NCI-H345 treated with DMSO at 0.1 percent for 48 hours (cell line): Measurements from ENCODE around the gene ATG2A.

Experiments used
- DNase-seq: peaks from one replicate; lab custom pipeline; 2025; ENCODE audit not compliant: unreplicated experiment; lab: John Stamatoyannopoulos, UW

The ATG2A gene

GRCh38 chr11:64916775-64917662 lies at the start of gene ATG2A:
Gene ATG2A, minus strand, starts transcription at chr11:64917209. Its CDS starts 74 bp downstream, at chr11:64917135.
- peak; percentile 98 for DNase-seq

- no peak for DNase-seq
Observed at GRCh38 chr11:64963072-64963631, 46.1 kb upstream of the ATG2A start.

GRCh38 chr11:64960719-64961118 lies 43.7 kb upstream of the ATG2A start:
- no peak for DNase-seq

DNA sequence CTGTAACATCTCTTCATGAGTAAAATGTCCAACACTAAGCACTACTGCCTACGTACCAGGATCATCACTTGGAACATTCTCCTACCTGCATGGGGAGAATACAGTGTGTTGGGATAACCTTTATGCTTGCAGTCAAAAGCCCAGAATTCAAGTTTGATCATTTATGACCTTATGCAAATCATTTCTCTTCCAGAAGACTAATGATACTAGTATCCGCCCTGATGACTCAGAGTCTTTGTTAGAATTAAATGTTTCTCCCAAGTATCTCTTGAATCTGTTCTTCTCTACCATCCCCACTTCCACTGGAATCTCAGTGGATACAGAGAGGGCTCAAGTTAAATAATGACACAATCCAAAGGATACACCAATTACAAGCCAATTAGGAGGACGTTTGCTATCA lies 42.5 kb upstream of the ATG2A start:
- no peak for DNase-seq

GRCh38 chr11:64954201-64954600 lies 37.2 kb upstream of the ATG2A start:
- no peak for DNase-seq

DNA sequence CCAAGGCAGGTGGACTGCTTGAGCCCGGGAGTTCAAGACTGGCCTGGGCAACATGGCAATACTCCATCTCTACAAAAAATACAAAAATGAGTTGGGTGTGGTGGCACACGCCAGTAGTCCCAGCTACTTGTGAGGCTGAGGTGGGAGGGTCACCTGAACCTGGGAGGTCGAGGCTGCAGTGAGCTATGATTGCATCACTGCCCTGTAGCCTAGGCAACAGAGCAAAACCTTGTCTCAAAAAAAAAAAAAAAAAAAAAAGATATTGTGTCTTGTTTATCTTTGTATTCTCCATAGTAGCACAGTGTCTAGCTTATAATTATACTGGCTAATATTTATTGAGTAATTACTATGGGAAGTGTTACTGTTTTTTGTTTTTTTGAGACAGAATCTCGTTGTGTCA lies 34.5 kb upstream of the ATG2A start:
- no peak for DNase-seq

- DNase-seq, result no peak
Observed at GRCh38 chr11:64947208-64947814, 30.3 kb upstream of the ATG2A start.

GRCh38 chr11:64936539-64936938 lies 19.5 kb upstream of the ATG2A start:
- no peak for DNase-seq

- DNase-seq, result peak; percentile 47
Observed at GRCh38 chr11:64935359-64936081, 18.5 kb upstream of the ATG2A start, which contains the start of gene GPHA2. Gene GPHA2, minus strand, starts transcription at chr11:64935893. Its CDS starts 433 bp downstream, at chr11:64935460.

GRCh38 chr11:64934682-64935358 lies 17.8 kb upstream of the ATG2A start:
- no peak for DNase-seq

GRCh38 chr11:64933935-64934681 lies 17.1 kb upstream of the ATG2A start:
- no peak for DNase-seq

GRCh38 chr11:64933213-64933934 lies 16.4 kb upstream of the ATG2A start:
- no peak for DNase-seq

- no peak for DNase-seq
Observed at GRCh38 chr11:64932324-64932723, 15.3 kb upstream of the ATG2A start.

GRCh38 chr11:64931290-64931689 lies 14.3 kb upstream of the ATG2A start:
- no peak for DNase-seq

DNA sequence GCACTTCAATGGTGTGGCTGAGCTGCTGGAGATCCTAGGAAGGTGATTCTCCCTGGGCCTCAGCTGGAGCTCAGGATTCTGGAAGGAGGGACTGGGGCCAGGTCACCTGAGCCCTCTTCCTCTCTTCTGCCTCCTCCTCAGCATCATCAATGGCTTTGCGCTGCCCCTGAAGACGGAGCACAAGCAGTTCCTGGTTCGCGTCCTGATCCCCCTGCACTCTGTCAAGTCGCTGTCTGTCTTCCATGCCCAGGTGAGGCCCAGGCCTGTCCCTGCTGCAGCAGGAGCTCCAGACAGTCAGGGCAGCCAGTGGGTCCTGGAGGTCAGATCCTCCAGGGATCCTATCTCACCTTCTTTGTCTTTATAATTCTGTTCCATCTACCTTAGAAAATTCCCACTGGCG lies 13.3 kb upstream of the ATG2A start:
- no peak for DNase-seq

- no peak for DNase-seq
Observed at GRCh38 chr11:64929625-64930024, 12.6 kb upstream of the ATG2A start.

- DNase-seq, result no peak
Observed at GRCh38 chr11:64928957-64929356, 11.9 kb upstream of the ATG2A start.

DNA sequence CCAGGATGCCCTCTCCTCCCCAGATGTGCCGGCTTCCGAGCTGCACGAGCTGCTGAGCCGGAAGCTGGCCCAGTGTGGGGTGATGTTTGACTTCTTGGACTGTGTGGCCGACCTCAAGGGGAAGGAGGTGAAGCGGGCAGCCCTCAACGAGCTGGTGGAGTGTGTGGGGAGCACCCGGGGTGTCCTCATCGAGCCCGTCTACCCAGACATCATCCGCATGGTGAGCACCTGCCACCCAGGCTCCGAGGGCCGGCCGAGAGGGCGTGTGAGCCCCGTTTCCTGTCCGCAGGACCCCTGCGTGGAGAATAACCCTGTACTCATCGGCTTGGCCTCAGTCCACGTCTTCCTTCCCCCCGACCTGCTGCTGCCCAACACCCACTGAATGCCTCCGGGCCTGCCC lies 9.7 kb upstream of the ATG2A start:
- no peak for DNase-seq
